ENCODE results near the gene SLC15A4. TPM values are rescaled to one million over a fixed set of nuclear protein-coding genes. Genes with fewer than 3 reads are reported as not detected.

SLC15A4 gene
- polyA plus RNA-seq, 1 of the 3 experiments (the other 2 are of a cell fraction) = 14.5 TPM

- TF ChIP-seq ZBTB33 (IDR thresholded peaks at IDR 0.05; ENCODE audit: borderline replicate concordance, low read depth) = no peak
Observed at GRCh38 chr12:128797119-128798118, 26.3 kb downstream of the SLC15A4 start (continued).

GRCh38 chr12:128796439-128797118 lies 27.2 kb downstream of the SLC15A4 start:
- no peak overlapping the region for H2AFZ ChIP-seq (ENCODE audit: low read depth)
- no peak for DNase-seq
- H3K9me2 ChIP-seq = no peaks in the 10 kb centered on the region
- H3F3A ChIP-seq (replicated peaks; ENCODE audit: insufficient read depth) = peaks cover 6% of the 10 kb centered on the region
- POLR2A ChIA-PET = no interaction called here
- CTCF ChIA-PET = interaction anchor here (0.7 to 1.4 kb wide), 2 partner anchors 35 to 1115 kb away, joined by 3 read pairs; no protein-coding TSS in a partner anchor
- peaks cover 39 to 79% of the 10 kb centered on the region in 2 experiments for H3K36me3 ChIP-seq (replicated peaks in 1 of 2; ENCODE audit: control insufficient read depth in 1 of 2, insufficient read depth in 2 of 2, low read length in 1 of 2)
- H3K27me3 ChIP-seq (ENCODE audit: insufficient read depth) = no peaks in the 10 kb centered on the region
- H3K4me2 ChIP-seq = no peak overlapping the region
- H3K79me2 ChIP-seq (ENCODE audit: insufficient read depth) = peaks cover 13% of the 10 kb centered on the region
- H3K4me3 ChIP-seq (ENCODE audit: low read depth in 2 of 2, low read length in 1 of 2) = no peak overlapping the region
- over 99% methylated on average over 14 of the region's 19 CpGs for WGBS (ENCODE audit: low lambda C conversion rate)
- no peak overlapping the region for H3K9ac ChIP-seq
- TF ChIP-seq TCF12 (IDR thresholded peaks at IDR 0.05) (no peak), RFX5 (IDR thresholded peaks at IDR 0.05; ENCODE audit: low read length) (no peak), TEAD4 (IDR thresholded peaks at IDR 0.05; ENCODE audit: borderline replicate concordance, insufficient read depth) (no peak), YY1 (IDR thresholded peaks at IDR 0.05; ENCODE audit: low read depth) (no peak), RAD21 (IDR thresholded peaks at IDR 0.05; ENCODE audit: low read length) (no peak), IRF3 (IDR thresholded peaks at IDR 0.05; ENCODE audit: low read depth, low read length) (no peak), RXRA (IDR thresholded peaks at IDR 0.05; ENCODE audit: borderline replicate concordance, low read depth) (no peak), ELF1 (IDR thresholded peaks at IDR 0.05) (no peak), NRF1 (IDR thresholded peaks at IDR 0.05; ENCODE audit: low read depth, low read length) (no peak), MEF2A (IDR thresholded peaks at IDR 0.05; ENCODE audit: borderline replicate concordance, low read depth) (no peak), FOXM1 (IDR thresholded peaks at IDR 0.05; ENCODE audit: low read depth) (no peak), CHD2 (IDR thresholded peaks at IDR 0.05; ENCODE audit: low read length, partially characterized antibody) (no peak), NFIC (IDR thresholded peaks at IDR 0.05; ENCODE audit: borderline replicate concordance) (no peak), GABPA (IDR thresholded peaks at IDR 0.05; ENCODE audit: low read depth) (no peak), RCOR1 (IDR thresholded peaks at IDR 0.05; ENCODE audit: low read length) (no peak), GATA2 (CRISPR knock-in tag; IDR thresholded peaks at IDR 0.05) (no peak)
- no peaks in the 10 kb centered on the region; a peak in 1 of 4 replicates for H3K4me1 ChIP-seq (ENCODE audit: control insufficient read depth in 1 of 2, insufficient read depth in 2 of 2, low read depth in 1 of 2, low read length in 1 of 2)
- H4K20me1 ChIP-seq (ENCODE audit: insufficient read depth) = peaks cover 4% of the 10 kb centered on the region
- H3K9me3 ChIP-seq = no peaks in the 10 kb centered on the region
- H3K27ac ChIP-seq (ENCODE audit: low read depth in 2 of 2, low read length in 1 of 2) = no peak overlapping the region

All from SK-N-SH (cell line).